Mucosa of rectum (tissue), 2 donors: ENCODE data around the gene EDNRA.
"Not testable (repeated sequence)": the region's sequence is repeated elsewhere in the genome, so short reads cannot be mapped to it uniquely, and the experiment has no call there.

ENCODE experiments used
- H3K27ac ChIP-seq, 2 donors: one replicate each; pipeline ENCODE4 v1.7.0; 2013; ENCODE audit warnings: inconsistent platforms in 2 of 2, low read depth in 2 of 2, low read length in 2 of 2
- H3K27me3 ChIP-seq, 2 donors: one replicate each; pipeline ENCODE4 v1.7.0; 2013; ENCODE audit warnings: low read length in 2 of 2; ENCODE audit not compliant: control insufficient read depth in 2 of 2, insufficient read depth in 2 of 2
- H3K36me3 ChIP-seq, 2 donors: one replicate each; pipeline ENCODE4 v1.7.0; 2013; ENCODE audit warnings: low read length in 2 of 2; ENCODE audit not compliant: control insufficient read depth in 2 of 2, insufficient read depth in 2 of 2
- H3K4me1 ChIP-seq, 2 donors: one replicate each; pipeline ENCODE4 v1.7.0; 2013; ENCODE audit warnings: low read length in 2 of 2, mild to moderate bottlenecking in 1 of 2; ENCODE audit not compliant: control insufficient read depth in 2 of 2, insufficient read depth in 2 of 2
- H3K4me3 ChIP-seq, 2 donors: one replicate each; pipeline ENCODE4 v1.7.0; 2013; ENCODE audit warnings: low read length in 2 of 2
- H3K9ac ChIP-seq, 2 donors: one replicate each; pipeline ENCODE4 v1.7.0; 2013; ENCODE audit warnings: low read length in 2 of 2, low read depth in 1 of 2, mild to moderate bottlenecking in 1 of 2
- H3K9me3 ChIP-seq, 2 donors: one replicate each; pipeline ENCODE4 v1.7.0; 2013; ENCODE audit warnings: low read length in 2 of 2; ENCODE audit not compliant: control insufficient read depth in 2 of 2
- donor health status: healthy.
- donor health status: Normal muscosa, but diverticular disease.

Gene EDNRA

GRCh38 chr4:147480891-147481576 lies at the start of gene EDNRA:
TSS of gene EDNRA (plus strand) at chr4:147481097. CDS start at chr4:147485682, 4,585 bp downstream.
- Histone ChIP-seq H3K4me3 (peak within 1 kb of the TSS; percentile 33 to 50), H3K9me3 (no peaks in the 10 kb centered on the region), H3K4me1 (no peaks in the 10 kb centered on the region), H3K36me3 (no peaks in the 10 kb centered on the region), H3K9ac (peak within 1 kb of the TSS in 1 of 2 donors; percentile 20), H3K27me3 (peaks cover 4 to 5% of the 10 kb centered on the region in 2 donors), H3K27ac (peak within 1 kb of the TSS in 1 of 2 donors; percentile 39)

GRCh38 chr4:147434370-147434769 lies 46.5 kb upstream of the EDNRA start:
- H3K9ac ChIP-seq, H3K27me3 ChIP-seq, H3K27ac ChIP-seq, H3K36me3 ChIP-seq, H3K4me3 ChIP-seq, H3K9me3 ChIP-seq, H3K4me1 ChIP-seq: not testable (repeated sequence)

DNA sequence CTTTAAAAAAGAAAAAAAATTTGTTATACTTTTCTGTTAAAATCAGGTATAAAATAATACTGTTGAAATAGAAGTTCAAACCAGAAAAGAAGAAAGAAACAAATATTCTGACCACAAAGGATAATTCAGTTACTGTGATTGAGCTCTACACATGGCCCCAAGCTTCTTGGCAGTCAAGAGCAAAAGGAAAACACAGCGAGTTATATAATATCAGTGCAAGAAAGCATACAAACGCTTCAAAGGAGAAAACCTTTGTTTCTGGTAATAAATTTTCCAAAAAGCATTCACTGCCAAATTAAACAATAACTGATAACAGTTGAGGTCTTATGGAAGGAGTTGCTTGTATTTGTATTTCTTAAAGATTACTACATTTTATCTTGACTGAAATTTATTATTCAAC lies 40.5 kb upstream of the EDNRA start:
- H3K9ac ChIP-seq = no peak overlapping the region
- H3K4me1 ChIP-seq = no peaks in the 10 kb centered on the region
- H3K9me3 ChIP-seq = no peaks in the 10 kb centered on the region
- no peaks in the 10 kb centered on the region for H3K27me3 ChIP-seq
- H3K36me3 ChIP-seq = no peaks in the 10 kb centered on the region
- no peak overlapping the region for H3K4me3 ChIP-seq
- no peak overlapping the region for H3K27ac ChIP-seq

DNA sequence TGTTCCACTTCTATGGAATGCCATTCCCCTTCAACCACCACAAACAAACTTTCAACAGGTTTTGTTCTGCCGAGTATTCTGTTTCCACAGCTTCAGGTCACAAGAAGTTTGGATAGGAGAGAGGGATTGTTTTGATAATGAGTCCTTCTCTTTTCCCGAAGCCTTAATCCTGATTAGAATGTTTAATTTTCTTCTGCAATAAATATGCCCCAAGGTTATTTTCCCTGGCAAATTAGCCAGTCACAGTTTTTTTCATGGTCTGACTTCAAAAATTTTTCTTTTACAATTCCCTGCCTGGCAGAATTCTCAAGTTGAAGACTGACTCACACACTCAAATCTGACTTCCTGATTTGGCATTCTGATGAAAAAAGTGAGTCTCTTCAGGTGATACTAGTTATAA lies 33.1 kb upstream of the EDNRA start:
- Histone ChIP-seq H3K4me3 (no peak overlapping the region), H3K9ac (no peak overlapping the region), H3K27ac (no peak overlapping the region), H3K4me1 (no peaks in the 10 kb centered on the region), H3K9me3 (no peaks in the 10 kb centered on the region), H3K27me3 (no peaks in the 10 kb centered on the region), H3K36me3 (no peaks in the 10 kb centered on the region)

DNA sequence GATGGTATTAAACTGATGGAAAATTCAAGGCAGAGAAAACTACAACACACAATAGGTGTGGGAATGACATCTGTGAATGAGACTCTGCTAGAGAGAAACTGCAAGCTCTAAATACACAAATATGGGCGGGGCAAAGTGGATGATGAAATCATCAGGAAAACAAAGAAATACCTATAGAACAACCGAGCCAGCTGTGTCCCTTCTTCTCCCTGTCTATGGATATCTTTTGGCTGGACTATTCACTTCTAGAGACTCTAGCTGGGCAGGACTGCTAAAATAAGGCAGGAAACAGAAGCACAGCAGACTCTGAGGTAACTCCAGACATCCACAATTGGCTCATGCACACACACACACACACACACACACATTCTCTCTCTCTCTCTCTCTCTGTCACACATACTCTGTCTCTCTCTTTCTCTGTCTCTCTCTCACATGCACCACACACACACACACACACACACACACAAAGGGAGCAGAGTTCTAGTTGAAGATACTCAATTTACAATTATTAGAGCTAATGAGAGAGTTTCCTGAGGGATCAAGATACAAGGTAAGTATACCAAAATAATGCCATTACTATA lies 27.2 kb upstream of the EDNRA start:
- Histone ChIP-seq H3K27ac (no peak overlapping the region), H3K9me3 (no peaks in the 10 kb centered on the region), H3K9ac (no peak overlapping the region), H3K4me1 (no peaks in the 10 kb centered on the region), H3K4me3 (no peak overlapping the region), H3K36me3 (no peaks in the 10 kb centered on the region), H3K27me3 (no peaks in the 10 kb centered on the region)

DNA sequence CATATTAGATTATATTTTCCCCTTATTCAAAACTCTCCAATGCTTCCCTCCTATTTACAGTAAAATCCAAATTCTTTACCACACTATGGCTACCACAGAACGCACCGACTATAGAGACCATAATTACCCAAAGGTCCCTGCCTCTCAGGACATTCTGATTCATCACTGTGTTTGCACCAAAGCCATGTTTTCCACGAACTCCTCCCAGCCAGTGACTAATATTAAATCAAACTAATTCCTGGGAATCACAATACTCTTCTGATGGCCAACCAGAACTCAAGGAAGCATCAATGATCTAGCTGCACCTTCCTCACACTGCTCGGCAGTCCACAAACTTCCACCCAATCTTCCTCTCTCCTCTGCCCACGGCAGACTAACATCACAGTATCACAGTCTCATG lies 24.2 kb upstream of the EDNRA start:
- no peaks in the 10 kb centered on the region for H3K4me1 ChIP-seq
- no peak overlapping the region for H3K9ac ChIP-seq
- H3K27me3 ChIP-seq = no peaks in the 10 kb centered on the region
- H3K9me3 ChIP-seq = no peaks in the 10 kb centered on the region
- H3K4me3 ChIP-seq = no peak overlapping the region
- H3K27ac ChIP-seq = no peak overlapping the region
- no peaks in the 10 kb centered on the region for H3K36me3 ChIP-seq

- Histone ChIP-seq H3K9ac (no peak overlapping the region), H3K36me3 (no peaks in the 10 kb centered on the region), H3K9me3 (peaks cover 0 to 4% of the 10 kb centered on the region in 2 donors), H3K4me1 (no peaks in the 10 kb centered on the region), H3K27me3 (no peaks in the 10 kb centered on the region), H3K4me3 (no peak overlapping the region), H3K27ac (no peak overlapping the region)
Observed at GRCh38 chr4:147461161-147461560, 19.7 kb upstream of the EDNRA start.

GRCh38 chr4:147463065-147463464 lies 17.8 kb upstream of the EDNRA start:
- H3K9me3 ChIP-seq = peaks cover 0 to 4% of the 10 kb centered on the region in 2 donors
- H3K4me1 ChIP-seq = no peaks in the 10 kb centered on the region
- H3K27ac ChIP-seq = no peak overlapping the region
- no peaks in the 10 kb centered on the region for H3K36me3 ChIP-seq
- H3K9ac ChIP-seq = no peak overlapping the region
- no peaks in the 10 kb centered on the region for H3K27me3 ChIP-seq
- no peak overlapping the region for H3K4me3 ChIP-seq

GRCh38 chr4:147465461-147465860 lies 15.4 kb upstream of the EDNRA start:
- H3K4me3 ChIP-seq = no peak overlapping the region
- H3K4me1 ChIP-seq = no peaks in the 10 kb centered on the region
- no peak overlapping the region for H3K27ac ChIP-seq
- H3K9ac ChIP-seq = no peak overlapping the region
- peaks cover 0 to 4% of the 10 kb centered on the region in 2 donors for H3K9me3 ChIP-seq
- no peaks in the 10 kb centered on the region for H3K36me3 ChIP-seq
- no peaks in the 10 kb centered on the region for H3K27me3 ChIP-seq

- Histone ChIP-seq H3K27me3 (peaks cover 4 to 5% of the 10 kb centered on the region in 2 donors), H3K9me3 (no peaks in the 10 kb centered on the region), H3K4me3 (no peak overlapping the region), H3K27ac (no peak overlapping the region), H3K9ac (no peak overlapping the region), H3K4me1 (no peaks in the 10 kb centered on the region), H3K36me3 (no peaks in the 10 kb centered on the region)
Observed at GRCh38 chr4:147477439-147477838, 3.5 kb upstream of the EDNRA start.
